ENCODE measurements around the gene S100P.

DNA sequence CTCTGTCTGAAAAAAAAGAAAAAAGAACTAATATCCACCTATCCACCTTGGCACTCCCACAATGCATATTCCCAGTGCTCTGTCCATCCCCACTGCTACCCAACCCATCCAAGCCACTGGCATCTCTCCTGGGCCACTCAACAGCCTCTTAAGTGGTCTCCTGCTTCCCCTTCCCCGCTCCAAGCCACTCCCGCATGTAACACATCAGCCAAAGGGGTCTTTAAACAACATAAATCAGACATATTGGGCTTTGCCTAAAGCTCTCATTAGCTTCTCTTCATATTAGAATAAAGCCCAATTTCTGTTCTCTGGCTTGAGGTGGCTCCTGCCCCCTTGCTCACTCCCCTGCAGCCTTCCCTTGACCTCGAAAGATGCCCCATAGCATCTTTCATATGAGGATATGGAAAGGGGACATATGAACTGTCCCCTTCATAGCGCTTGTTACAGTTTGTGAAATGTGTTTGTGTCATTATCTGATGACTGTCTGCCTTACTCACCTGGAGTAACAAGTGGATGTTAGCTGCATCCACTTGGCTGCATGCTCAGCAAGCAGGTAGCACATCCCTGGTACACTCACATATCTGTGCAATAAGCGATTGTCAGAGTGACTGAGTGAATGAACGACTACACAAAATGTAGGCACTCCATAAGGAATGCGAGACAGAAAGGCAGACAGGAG, 25.4 kb downstream of the S100P start:
- no peak for TF ChIP-seq YY1 (IDR thresholded peaks at IDR 0.05; ENCODE audit: insufficient read depth, insufficient read length)
- no peak for TF ChIP-seq SUZ12 (IDR thresholded peaks at IDR 0.05; ENCODE audit: extremely low read depth, insufficient read depth, insufficient read length)
- TF ChIP-seq ZNF274 (IDR thresholded peaks at IDR 0.05; ENCODE audit: low read depth, low read length), result no peak

Measured in NT2/D1 (cell line).